SK-N-SH treated with all-trans-retinoic acid at 6 μM for 48 hours (cell line): ENCODE results near the gene CSDE1.

Experiments
- ATAC-seq: fragments of 200-7000 bp; cut with Tn5 transposase; 3 replicates; pipeline ENCODE4 v1.9.1; 2020; ENCODE audit warnings: mild to moderate bottlenecking, moderate library complexity
- ARNTL ChIP-seq: fragments of 450-650 bp; formaldehyde crosslinking; IDR thresholded peaks from 2 replicates; pipeline ENCODE4 v1.5.0; 2020; ENCODE audit warnings: low read depth, mild to moderate bottlenecking, moderate library complexity, borderline replicate concordance
- BACH2 ChIP-seq: fragments of 250-450 bp; sonication (Bioruptor Pico); IDR thresholded peaks from 2 replicates; pipeline ENCODE4 v1.9.0; 2021; ENCODE audit warnings: mild to moderate bottlenecking, borderline replicate concordance
- CSDC2 ChIP-seq: fragments of 250-450 bp; sonication (Bioruptor Pico); IDR thresholded peaks from 2 replicates; pipeline ENCODE4 v1.5.0; 2020; ENCODE audit warnings: mild to moderate bottlenecking, moderate library complexity
- ESRRG ChIP-seq: fragments of 250-450 bp; sonication (Bioruptor Pico); IDR thresholded peaks from 2 replicates; pipeline ENCODE4 v1.6.1; 2021; ENCODE audit warnings: mild to moderate bottlenecking
- ISL1 ChIP-seq: fragments of 250-450 bp; sonication (Bioruptor Pico); IDR thresholded peaks from 2 replicates; pipeline ENCODE4 v2.1.2; 2022; ENCODE audit warnings: mild to moderate bottlenecking, moderate library complexity
- OSR1 ChIP-seq: fragments of 250-450 bp; sonication (Bioruptor Pico); IDR thresholded peaks from 2 replicates; pipeline ENCODE4 v1.8.0; 2022; ENCODE audit warnings: moderate library complexity, mild to moderate bottlenecking, inconsistent platforms
- PPARA ChIP-seq: fragments of 250-450 bp; sonication (Bioruptor Pico); IDR thresholded peaks from 2 replicates; pipeline ENCODE4 v1.5.0; 2020; ENCODE audit warnings: mild to moderate bottlenecking, borderline replicate concordance
- RARB ChIP-seq: fragments of 250-450 bp; sonication (Bioruptor Pico); IDR thresholded peaks from 2 replicates; pipeline ENCODE4 v1.8.0; 2021; ENCODE audit warnings: mild to moderate bottlenecking, moderate library complexity
- SNAI2 ChIP-seq: fragments of 250-450 bp; sonication (Bioruptor Pico); IDR thresholded peaks from 2 replicates; pipeline ENCODE4 v1.5.0; 2020; ENCODE audit warnings: mild to moderate bottlenecking, moderate library complexity
- TCF4 ChIP-seq: fragments of 250-450 bp; sonication (Bioruptor Pico); IDR thresholded peaks from 2 replicates; pipeline ENCODE4 v1.8.0; 2021; ENCODE audit warnings: mild to moderate bottlenecking, moderate library complexity, borderline replicate concordance
- TOX ChIP-seq: fragments of 250-450 bp; sonication (Bioruptor Pico); IDR thresholded peaks from 2 replicates; pipeline ENCODE4 v1.8.0; 2021; ENCODE audit warnings: mild to moderate bottlenecking, moderate library complexity, borderline replicate concordance
- TSHZ2 ChIP-seq: fragments of 250-450 bp; sonication (Bioruptor Pico); IDR thresholded peaks from 2 replicates; pipeline ENCODE4 v1.5.0; 2020; ENCODE audit warnings: mild to moderate bottlenecking, moderate library complexity
- ZC3H10 ChIP-seq: fragments of 250-450 bp; sonication (Bioruptor Pico); IDR thresholded peaks from 2 replicates; pipeline ENCODE4 v1.5.1; 2021; ENCODE audit warnings: mild to moderate bottlenecking, moderate library complexity
- ZFP3 ChIP-seq: fragments of 250-450 bp; sonication (Bioruptor Pico); IDR thresholded peaks from 2 replicates; pipeline ENCODE4 v1.5.0; 2020; ENCODE audit warnings: mild to moderate bottlenecking, moderate library complexity
- ZFP30 ChIP-seq: fragments of 450-650 bp; formaldehyde crosslinking; IDR thresholded peaks from 2 replicates; pipeline ENCODE4 v1.5.0; 2022; ENCODE audit warnings: mild to moderate bottlenecking, moderate library complexity
- ZNF565 ChIP-seq: fragments of 450-650 bp; formaldehyde crosslinking; conservative IDR thresholded peaks from 2 replicates; pipeline ENCODE4 v1.5.0; 2020; ENCODE audit warnings: low read depth, mild to moderate bottlenecking, moderate library complexity
- ZNF70 ChIP-seq: fragments of 450-650 bp; formaldehyde crosslinking; IDR thresholded peaks from 2 replicates; pipeline ENCODE4 v1.5.0; 2020; ENCODE audit warnings: mild to moderate bottlenecking, moderate library complexity
- ZNF8 ChIP-seq: fragments of 450-650 bp; formaldehyde crosslinking; IDR thresholded peaks from 2 replicates; pipeline ENCODE4 v1.5.0; 2020; ENCODE audit warnings: mild to moderate bottlenecking, moderate library complexity
- TF ChIP-seq, protein P1 (sequence below): fragments of 250-450 bp; sonication (Bioruptor Pico); IDR thresholded peaks from 2 replicates; pipeline ENCODE4 v1.5.1; 2020; ENCODE audit warnings: low read depth, mild to moderate bottlenecking, moderate library complexity
- TF ChIP-seq, protein P2 (sequence below): fragments of 250-450 bp; sonication (Bioruptor Pico); IDR thresholded peaks from 2 replicates; pipeline ENCODE4 v1.5.1; 2021; ENCODE audit warnings: mild to moderate bottlenecking, moderate library complexity
- TF ChIP-seq, protein P3 (sequence below): fragments of 250-450 bp; sonication (Bioruptor Pico); IDR thresholded peaks from 2 replicates; pipeline ENCODE4 v1.8.0; 2021; ENCODE audit warnings: low read depth, mild to moderate bottlenecking, moderate library complexity, borderline replicate concordance

Gene CSDE1

DNA sequence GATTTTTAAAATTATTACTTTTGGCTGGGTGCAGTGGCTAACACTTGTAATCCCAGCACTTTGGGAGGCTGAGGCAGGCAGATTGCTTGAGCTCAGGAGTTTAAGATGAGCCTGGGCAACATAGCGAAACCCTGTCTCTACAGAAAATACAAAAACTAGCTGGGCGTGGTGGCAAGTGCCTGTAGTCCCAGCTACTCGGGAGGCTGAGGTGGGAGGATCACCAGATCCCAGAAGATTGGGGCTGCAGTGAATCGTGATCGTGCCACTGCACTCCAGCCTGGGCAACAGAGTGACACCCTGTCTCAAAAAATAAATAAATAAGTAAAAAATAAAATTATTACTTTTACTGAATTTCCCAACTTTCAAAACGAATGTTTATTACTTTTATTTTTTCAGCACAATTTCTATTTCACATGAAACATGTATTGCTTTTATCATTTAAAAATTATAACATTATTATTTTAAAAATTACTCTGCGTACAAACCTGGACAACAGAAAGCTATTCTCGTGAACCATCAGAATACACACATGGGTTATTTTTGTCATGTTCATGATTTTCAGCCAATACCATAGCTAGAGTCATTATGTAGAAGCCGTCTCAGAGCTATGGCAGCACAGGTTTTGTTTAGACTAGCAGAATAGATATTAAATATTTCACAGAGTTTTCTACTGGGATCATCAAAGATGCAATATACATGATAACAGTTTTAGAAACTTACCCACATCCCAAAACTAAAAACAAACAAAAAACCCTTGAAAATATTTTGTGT lies 63.1 kb downstream of the CSDE1 start (continued):
- TF ChIP-seq, protein P1, sequence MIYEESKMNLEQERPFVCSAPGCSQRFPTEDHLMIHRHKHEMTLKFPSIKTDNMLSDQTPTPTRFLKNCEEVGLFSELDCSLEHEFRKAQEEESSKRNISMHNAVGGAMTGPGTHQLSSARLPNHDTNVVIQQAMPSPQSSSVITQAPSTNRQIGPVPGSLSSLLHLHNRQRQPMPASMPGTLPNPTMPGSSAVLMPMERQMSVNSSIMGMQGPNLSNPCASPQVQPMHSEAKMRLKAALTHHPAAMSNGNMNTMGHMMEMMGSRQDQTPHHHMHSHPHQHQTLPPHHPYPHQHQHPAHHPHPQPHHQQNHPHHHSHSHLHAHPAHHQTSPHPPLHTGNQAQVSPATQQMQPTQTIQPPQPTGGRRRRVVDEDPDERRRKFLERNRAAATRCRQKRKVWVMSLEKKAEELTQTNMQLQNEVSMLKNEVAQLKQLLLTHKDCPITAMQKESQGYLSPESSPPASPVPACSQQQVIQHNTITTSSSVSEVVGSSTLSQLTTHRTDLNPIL (CRISPR knock-in tag), result no peak
- TF ChIP-seq BACH2 (CRISPR knock-in tag) (no peak), CSDC2 (no peak), TOX (no peak), ZC3H10 (CRISPR knock-in tag) (no peak), ZFP3 (CRISPR knock-in tag) (no peak)
- TF ChIP-seq, protein P2, sequence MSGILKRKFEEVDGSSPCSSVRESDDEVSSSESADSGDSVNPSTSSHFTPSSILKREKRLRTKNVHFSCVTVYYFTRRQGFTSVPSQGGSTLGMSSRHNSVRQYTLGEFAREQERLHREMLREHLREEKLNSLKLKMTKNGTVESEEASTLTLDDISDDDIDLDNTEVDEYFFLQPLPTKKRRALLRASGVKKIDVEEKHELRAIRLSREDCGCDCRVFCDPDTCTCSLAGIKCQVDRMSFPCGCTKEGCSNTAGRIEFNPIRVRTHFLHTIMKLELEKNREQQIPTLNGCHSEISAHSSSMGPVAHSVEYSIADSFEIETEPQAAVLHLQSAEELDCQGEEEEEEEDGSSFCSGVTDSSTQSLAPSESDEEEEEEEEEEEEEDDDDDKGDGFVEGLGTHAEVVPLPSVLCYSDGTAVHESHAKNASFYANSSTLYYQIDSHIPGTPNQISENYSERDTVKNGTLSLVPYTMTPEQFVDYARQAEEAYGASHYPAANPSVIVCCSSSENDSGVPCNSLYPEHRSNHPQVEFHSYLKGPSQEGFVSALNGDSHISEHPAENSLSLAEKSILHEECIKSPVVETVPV (CRISPR knock-in tag), result no peak

- ATAC-seq, result no peak
- TF ChIP-seq, protein P2 (CRISPR knock-in tag), result no peak
- TF ChIP-seq ZC3H10 (CRISPR knock-in tag), result no peak
- TF ChIP-seq ZFP30 (CRISPR knock-in tag), result no peak
- TF ChIP-seq TOX, result no peak
- no peak for TF ChIP-seq CSDC2
- TF ChIP-seq PPARA (CRISPR knock-in tag), result no peak
- no peak for TF ChIP-seq OSR1 (CRISPR knock-in tag)
- no peak for TF ChIP-seq ZNF70 (CRISPR knock-in tag)
- TF ChIP-seq ZNF565 (CRISPR knock-in tag), result no peak
- no peak for TF ChIP-seq ARNTL (CRISPR knock-in tag)
- TF ChIP-seq, protein P1 (CRISPR knock-in tag), result no peak
- TF ChIP-seq ZNF8 (CRISPR knock-in tag), result no peak
- no peak for TF ChIP-seq SNAI2
- TF ChIP-seq ISL1 (CRISPR knock-in tag), result no peak
- TF ChIP-seq TSHZ2 (CRISPR knock-in tag), result no peak
- no peak for TF ChIP-seq TCF4 (CRISPR knock-in tag)
- TF ChIP-seq, protein P3, sequence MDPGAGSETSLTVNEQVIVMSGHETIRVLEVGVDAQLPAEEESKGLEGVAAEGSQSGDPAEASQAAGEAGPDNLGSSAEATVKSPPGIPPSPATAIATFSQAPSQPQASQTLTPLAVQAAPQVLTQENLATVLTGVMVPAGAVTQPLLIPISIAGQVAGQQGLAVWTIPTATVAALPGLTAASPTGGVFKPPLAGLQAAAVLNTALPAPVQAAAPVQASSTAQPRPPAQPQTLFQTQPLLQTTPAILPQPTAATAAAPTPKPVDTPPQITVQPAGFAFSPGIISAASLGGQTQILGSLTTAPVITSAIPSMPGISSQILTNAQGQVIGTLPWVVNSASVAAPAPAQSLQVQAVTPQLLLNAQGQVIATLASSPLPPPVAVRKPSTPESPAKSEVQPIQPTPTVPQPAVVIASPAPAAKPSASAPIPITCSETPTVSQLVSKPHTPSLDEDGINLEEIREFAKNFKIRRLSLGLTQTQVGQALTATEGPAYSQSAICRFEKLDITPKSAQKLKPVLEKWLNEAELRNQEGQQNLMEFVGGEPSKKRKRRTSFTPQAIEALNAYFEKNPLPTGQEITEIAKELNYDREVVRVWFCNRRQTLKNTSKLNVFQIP (CRISPR knock-in tag), result no peak
- TF ChIP-seq, all 23 proteins: peak for 0
These were observed 64.8 kb downstream of the CSDE1 start for GRCh38 chr1:114692947-114693346.

GRCh38 chr1:114691061-114691460 lies 66.7 kb downstream of the CSDE1 start:
- no peak for ATAC-seq
- TF ChIP-seq TSHZ2 (CRISPR knock-in tag) (no peak), ZNF70 (CRISPR knock-in tag) (no peak), CSDC2 (no peak), BACH2 (CRISPR knock-in tag) (no peak), TOX (no peak), TCF4 (CRISPR knock-in tag) (no peak), ZNF8 (CRISPR knock-in tag) (no peak), ESRRG (CRISPR knock-in tag) (no peak), ZFP3 (CRISPR knock-in tag) (no peak), RARB (CRISPR knock-in tag) (no peak), ZFP30 (CRISPR knock-in tag) (no peak), ISL1 (CRISPR knock-in tag) (no peak)
- TF ChIP-seq, protein P3 (CRISPR knock-in tag), result no peak
